Loucy (cell line): ENCODE data around the gene FMNL3.

Source experiments
- CTCF ChIP-seq: fragments of 200-600 bp; sonication (generic); conservative IDR thresholded peaks from 2 replicates; pipeline ENCODE4 v1.5.1; 2014; ENCODE audit warnings: mild to moderate bottlenecking, antibody characterized with exemption, low read length
- EZH2phosphoT487 ChIP-seq: fragments of 200-600 bp; IDR thresholded peaks from 2 replicates; pipeline ENCODE4 v1.6.1; 2018; ENCODE audit warnings: antibody characterized with exemption, mild to moderate bottlenecking, moderate library complexity, borderline replicate concordance

- TF ChIP-seq CTCF (no peak), EZH2phosphoT487 (no peak)
Measured at GRCh38 chr12:49635036-49635435, 72.2 kb downstream of the FMNL3 start.
